PC-9 (cell line): ENCODE measurements around the gene RUBCN. TPM values are rescaled to one million over a fixed set of nuclear protein-coding genes. Genes with fewer than 3 reads are reported as not detected.

Experiments
- BruUV-seq: library from RNA; stranded (reverse); fragments of 400-500 nt; replicated peaks from 2 replicates; lab custom pipeline; 2021; lab: Mats Ljungman, UMichigan
- CTCF ChIA-PET: fragments of 300-600 bp; sonication (Branson Sonifier 250); formaldehyde crosslinking; loops from one replicate; lab custom pipeline; 2022; ENCODE audit warnings: antibody characterized with exemption; lab: Charles Lee
- POLR2A ChIA-PET: fragments of 300-600 bp; sonication (Branson Sonifier 250); formaldehyde crosslinking; loops from one replicate; lab custom pipeline; 2022; ENCODE audit warnings: antibody characterized with exemption; ENCODE audit not compliant: unreplicated experiment; lab: Charles Lee
- DNase-seq, 2 experiments: peaks; one replicate each; pipeline versions ENCODE4 v3.0.0 to v3.0.0-alpha.2; 2015 to 2022; ENCODE audit warnings: mixed read lengths in 1 of 2
- H2AFZ ChIP-seq: fragments of 200-600 bp; sonication (generic); 2 replicates; pipeline ENCODE4 v1.8.1; 2017; ENCODE audit warnings: antibody characterized with exemption
- H3F3A ChIP-seq: fragments of 200-600 bp; sonication (generic); 2 replicates; pipeline ENCODE4 v1.8.1; 2017; ENCODE audit warnings: antibody characterized with exemption, mild to moderate bottlenecking, low read depth; ENCODE audit not compliant: insufficient read depth
- H3K27ac ChIP-seq: fragments of 200-600 bp; sonication (generic); 2 replicates; pipeline ENCODE4 v1.6.1; 2016; ENCODE audit warnings: mixed run types
- H3K27me3 ChIP-seq: fragments of 200-600 bp; sonication (generic); 2 replicates; pipeline ENCODE4 v1.6.1; 2016; ENCODE audit warnings: low read depth, mixed run types; ENCODE audit not compliant: insufficient read depth
- H3K36me3 ChIP-seq: fragments of 200-600 bp; sonication (generic); 2 replicates; pipeline ENCODE4 v1.6.1; 2016; ENCODE audit warnings: low read depth, mixed run types
- H3K4me1 ChIP-seq: fragments of 200-600 bp; sonication (generic); replicated peaks from 2 replicates; pipeline ENCODE4 v1.6.1; 2016; ENCODE audit warnings: mixed run types; ENCODE audit not compliant: insufficient read depth
- H3K4me2 ChIP-seq: fragments of 200-600 bp; sonication (generic); 2 replicates; pipeline ENCODE4 v1.6.1; 2017; ENCODE audit warnings: mixed run types
- H3K4me3 ChIP-seq: fragments of 200-600 bp; sonication (generic); 2 replicates; pipeline ENCODE4 v1.6.1; 2016; ENCODE audit warnings: mixed run types
- H3K79me2 ChIP-seq: fragments of 200-600 bp; sonication (generic); 2 replicates; pipeline ENCODE4 v1.6.1; 2017; ENCODE audit warnings: low read depth, mixed run types
- H3K9me2 ChIP-seq: fragments of 200-600 bp; sonication (generic); 2 replicates; pipeline ENCODE4 v1.8.1; 2017; ENCODE audit warnings: mild to moderate bottlenecking; ENCODE audit not compliant: insufficient read depth
- H3K9me3 ChIP-seq: fragments of 200-600 bp; sonication (generic); 2 replicates; pipeline ENCODE4 v1.8.1; 2016; ENCODE audit warnings: low read depth; ENCODE audit not compliant: insufficient read depth
- H4K20me1 ChIP-seq: fragments of 200-600 bp; sonication (generic); 2 replicates; pipeline ENCODE4 v1.8.1; 2017; ENCODE audit not compliant: insufficient read depth
- EZH2 ChIP-seq: fragments of 200-600 bp; sonication (generic); IDR thresholded peaks from 2 replicates; pipeline ENCODE4 v1.8.0; 2017; ENCODE audit warnings: antibody characterized with exemption, low read depth
- intact Hi-C: fragments of 100-400 bp; cut with micrococcal nuclease; formaldehyde crosslinking; loops from one replicate; pipeline ENCODE4 v1.10.0; 2022; ENCODE audit not compliant: unreplicated experiment
- total RNA-seq: library from RNA; stranded (reverse); gene quantifications from 2 replicates; pipeline ENCODE4 v1.2.3, GENCODE V29; 2021
- TF ChIP-seq, protein P1 (sequence below): fragments of 200-600 bp; sonication (generic); conservative IDR thresholded peaks from 2 replicates; pipeline ENCODE4 v1.6.1; 2017; ENCODE audit warnings: mixed run types, antibody characterized with exemption, mild to moderate bottlenecking, moderate library complexity

Gene RUBCN
- total RNA-seq, 1 experiment from 2014 or later, result 34.2 TPM

DNA sequence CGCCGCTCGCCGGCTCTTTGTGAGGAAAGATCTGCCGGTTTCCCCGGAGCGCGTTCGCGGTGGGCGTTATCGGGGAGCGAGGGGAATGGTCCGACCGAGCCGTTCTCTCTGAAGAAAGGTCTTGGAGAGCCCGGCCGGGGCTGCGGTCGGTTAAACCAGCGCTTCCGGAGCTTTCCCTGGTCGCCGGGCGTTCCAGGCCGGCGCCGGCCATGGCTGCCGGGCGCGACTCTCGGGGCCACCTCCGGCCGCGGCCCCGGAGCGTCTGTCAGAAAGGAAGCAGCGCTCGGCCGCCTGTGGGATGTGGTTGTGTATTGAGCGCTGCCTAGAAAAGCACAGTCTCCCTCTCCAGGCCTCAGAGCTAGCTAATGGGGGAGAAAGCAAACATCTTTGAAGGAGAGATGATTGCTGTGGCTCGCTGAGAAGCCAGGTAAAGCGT, 13.7 kb upstream of the RUBCN start:
- Histone ChIP-seq H3K27me3 (no peaks in the 10 kb centered on the region), H3K9me3 (no peaks in the 10 kb centered on the region), H4K20me1 (peaks cover 47% of the 10 kb centered on the region), H3K4me2 (peak overlapping the region; percentile 95), H3K27ac (peak overlapping the region; percentile 76), H3K9me2 (no peaks in the 10 kb centered on the region), H2AFZ (peak overlapping the region; percentile 98), H3F3A (peaks cover 59% of the 10 kb centered on the region), H3K36me3 (no peaks in the 10 kb centered on the region), H3K4me3 (peak overlapping the region; percentile 79), H3K4me1 (peaks cover 25% of the 10 kb centered on the region), H3K79me2 (peaks cover 48% of the 10 kb centered on the region)
- peak; percentile 55 to 65 for DNase-seq
- no peak for TF ChIP-seq EZH2
- TF ChIP-seq, protein P1, sequence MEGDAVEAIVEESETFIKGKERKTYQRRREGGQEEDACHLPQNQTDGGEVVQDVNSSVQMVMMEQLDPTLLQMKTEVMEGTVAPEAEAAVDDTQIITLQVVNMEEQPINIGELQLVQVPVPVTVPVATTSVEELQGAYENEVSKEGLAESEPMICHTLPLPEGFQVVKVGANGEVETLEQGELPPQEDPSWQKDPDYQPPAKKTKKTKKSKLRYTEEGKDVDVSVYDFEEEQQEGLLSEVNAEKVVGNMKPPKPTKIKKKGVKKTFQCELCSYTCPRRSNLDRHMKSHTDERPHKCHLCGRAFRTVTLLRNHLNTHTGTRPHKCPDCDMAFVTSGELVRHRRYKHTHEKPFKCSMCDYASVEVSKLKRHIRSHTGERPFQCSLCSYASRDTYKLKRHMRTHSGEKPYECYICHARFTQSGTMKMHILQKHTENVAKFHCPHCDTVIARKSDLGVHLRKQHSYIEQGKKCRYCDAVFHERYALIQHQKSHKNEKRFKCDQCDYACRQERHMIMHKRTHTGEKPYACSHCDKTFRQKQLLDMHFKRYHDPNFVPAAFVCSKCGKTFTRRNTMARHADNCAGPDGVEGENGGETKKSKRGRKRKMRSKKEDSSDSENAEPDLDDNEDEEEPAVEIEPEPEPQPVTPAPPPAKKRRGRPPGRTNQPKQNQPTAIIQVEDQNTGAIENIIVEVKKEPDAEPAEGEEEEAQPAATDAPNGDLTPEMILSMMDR, result no peak
- POLR2A ChIA-PET, result no interaction called here
- no TSS peak for BruUV-seq
- intact Hi-C loops, result no loop called here
- CTCF ChIA-PET, result interaction anchor here (0.5 to 0.6 kb wide), 2 partner anchors 9 to 178 kb away, joined by 3 to 14 read pairs; no protein-coding TSS in a partner anchor

DNA sequence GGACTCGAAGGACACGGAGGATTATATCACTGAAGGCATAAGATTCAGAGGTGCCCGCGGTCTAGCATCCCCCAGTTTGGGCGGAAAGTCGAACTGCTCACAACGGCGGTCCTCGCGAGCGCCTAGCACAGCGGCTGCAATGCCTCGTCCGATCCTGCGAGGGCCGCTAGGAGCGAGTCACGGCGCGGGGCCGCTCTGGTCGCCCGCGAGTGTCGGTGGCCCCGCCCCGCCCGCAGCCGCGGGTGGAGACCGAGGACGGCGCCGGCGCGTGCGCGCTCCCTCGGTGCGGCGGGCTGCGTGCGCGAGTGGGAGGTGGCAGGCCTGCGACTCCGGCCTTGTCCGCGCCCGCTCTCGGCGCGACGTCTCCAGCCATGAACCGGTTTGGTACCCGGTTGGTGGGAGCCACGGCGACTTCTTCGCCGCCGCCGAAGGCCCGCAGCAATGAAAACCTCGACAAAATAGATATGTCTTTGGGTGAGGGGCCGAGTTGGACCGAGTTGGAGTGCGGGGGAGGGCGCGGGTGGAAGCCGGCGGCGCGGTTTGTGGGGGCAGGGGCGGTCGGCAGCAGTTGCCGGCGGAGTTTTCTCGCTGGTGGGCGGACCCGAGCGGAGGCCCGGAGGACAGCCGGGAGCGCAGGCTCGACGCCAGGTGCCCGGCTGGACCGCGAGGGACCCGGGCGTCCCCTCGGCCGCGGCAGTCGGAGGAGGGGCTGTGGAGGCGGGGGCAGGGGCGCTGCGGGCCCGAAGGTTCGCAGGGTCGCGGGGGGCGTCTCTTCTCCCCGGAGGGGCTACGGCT, 13.1 kb upstream of the RUBCN start, which contains the start of gene FYTTD1:
TSS of gene FYTTD1 (plus strand) at position 283 of the 795 bp plus-strand sequence. CDS start at position 372, 89 bp downstream.
- peak within 1 kb of the TSS; percentile 76 for H3K27ac ChIP-seq
- H3K4me2 ChIP-seq, result peak within 1 kb of the TSS; percentile 95
- no peaks in the 10 kb centered on the region for H3K9me3 ChIP-seq
- H3K79me2 ChIP-seq, result peaks cover 43% of the 10 kb centered on the region
- POLR2A ChIA-PET, result no interaction called here
- CTCF ChIA-PET, result interaction anchor here (0.5 to 0.7 kb wide), 3 partner anchors 156 to 720 kb away, joined by 4 to 14 read pairs (median 5); partner anchors contain the start of gene MELTF
- intact Hi-C loops, result loop anchor here (1.0 kb wide), 1 partner anchor 12 kb away; no protein-coding TSS in a partner anchor
- no peaks in the 10 kb centered on the region for H3K36me3 ChIP-seq
- peaks cover 59% of the 10 kb centered on the region for H3F3A ChIP-seq
- no peaks in the 10 kb centered on the region for H3K9me2 ChIP-seq
- H3K27me3 ChIP-seq, result no peaks in the 10 kb centered on the region
- peaks cover 42% of the 10 kb centered on the region for H4K20me1 ChIP-seq
- no TSS peak for BruUV-seq
- H3K4me3 ChIP-seq, result peak within 1 kb of the TSS; percentile 79
- peaks cover 25% of the 10 kb centered on the region for H3K4me1 ChIP-seq
- H2AFZ ChIP-seq, result peak within 1 kb of the TSS; percentile 98
- peak; percentile 72 to 96 for DNase-seq
- no peak for TF ChIP-seq EZH2
- TF ChIP-seq, protein P1, result peak; percentile 41

DNA sequence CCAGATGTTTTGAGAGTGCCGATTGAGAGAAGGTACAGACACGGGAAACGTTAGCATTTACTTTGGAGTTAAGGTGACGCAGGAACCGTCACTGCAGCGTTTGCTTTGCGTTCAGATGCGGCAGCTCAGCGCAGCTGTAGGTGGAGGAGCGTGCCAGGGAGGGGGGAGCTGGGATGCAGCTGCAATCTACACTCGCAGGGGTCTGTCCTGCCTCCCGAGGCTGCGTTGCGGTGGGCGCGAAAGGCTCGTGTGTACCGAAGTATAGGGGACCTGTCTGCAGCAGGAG, 12.6 kb upstream of the RUBCN start:
- TF ChIP-seq, protein P1, result no peak; the same call in 1 of the 2 replicates
- TF ChIP-seq EZH2, result no peak
- peak overlapping the region; percentile 76 for H3K27ac ChIP-seq
- H3K79me2 ChIP-seq, result peaks cover 37% of the 10 kb centered on the region
- CTCF ChIA-PET, result interaction anchor here (0.5 to 0.7 kb wide), 2 partner anchors 157 to 720 kb away, joined by 4 to 5 read pairs; partner anchors contain the start of gene MELTF
- peaks cover 36% of the 10 kb centered on the region for H4K20me1 ChIP-seq
- H2AFZ ChIP-seq, result peak overlapping the region; percentile 98
- BruUV-seq, result no TSS peak
- H3K36me3 ChIP-seq, result no peaks in the 10 kb centered on the region
- peaks cover 59% of the 10 kb centered on the region for H3F3A ChIP-seq
- no peaks in the 10 kb centered on the region for H3K27me3 ChIP-seq
- POLR2A ChIA-PET, result no interaction called here
- intact Hi-C loops, result loop anchor here (1.0 kb wide), 1 partner anchor 12 kb away; no protein-coding TSS in a partner anchor
- peak overlapping the region; percentile 79 for H3K4me3 ChIP-seq
- peak in 1 of 2 experiments; percentile 58 for DNase-seq
- peak overlapping the region; percentile 95 for H3K4me2 ChIP-seq
- peaks cover 25% of the 10 kb centered on the region for H3K4me1 ChIP-seq
- no peaks in the 10 kb centered on the region for H3K9me3 ChIP-seq
- H3K9me2 ChIP-seq, result no peaks in the 10 kb centered on the region
